Neural progenitor cell (in vitro differentiated cells): ENCODE results near the gene ANKRD11.

Experiments used
- EZH2phosphoT487 ChIP-seq: fragments of 200-600 bp; sonication (generic); IDR thresholded peaks from 2 replicates; pipeline ENCODE4 v1.6.1; 2017; ENCODE audit warnings: antibody characterized with exemption
- TF ChIP-seq, protein P1 (sequence below): fragments of 200-600 bp; sonication (generic); IDR thresholded peaks from 2 replicates; pipeline ENCODE4 v1.5.1; 2017; ENCODE audit warnings: antibody characterized with exemption, mild to moderate bottlenecking

DNA sequence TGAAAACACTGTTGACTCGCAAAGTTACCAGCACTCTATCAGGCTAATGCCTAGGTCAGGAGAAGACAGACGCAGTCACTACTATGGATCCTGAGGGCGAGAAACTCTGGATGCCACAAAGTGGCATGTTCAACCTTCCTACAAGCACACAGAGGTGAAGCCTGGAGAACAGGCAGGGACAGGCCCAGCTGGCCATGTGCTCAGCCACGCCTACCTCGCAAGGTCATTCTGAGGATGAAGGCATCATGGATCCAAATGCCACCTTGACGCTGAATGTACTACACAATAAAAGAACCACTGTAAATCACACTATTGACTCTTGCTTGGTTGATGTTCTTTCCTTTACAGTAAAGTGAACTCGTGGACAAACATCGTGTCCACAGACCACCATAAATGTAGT is 85.8 kb downstream of the ANKRD11 start:
- TF ChIP-seq, protein P1, sequence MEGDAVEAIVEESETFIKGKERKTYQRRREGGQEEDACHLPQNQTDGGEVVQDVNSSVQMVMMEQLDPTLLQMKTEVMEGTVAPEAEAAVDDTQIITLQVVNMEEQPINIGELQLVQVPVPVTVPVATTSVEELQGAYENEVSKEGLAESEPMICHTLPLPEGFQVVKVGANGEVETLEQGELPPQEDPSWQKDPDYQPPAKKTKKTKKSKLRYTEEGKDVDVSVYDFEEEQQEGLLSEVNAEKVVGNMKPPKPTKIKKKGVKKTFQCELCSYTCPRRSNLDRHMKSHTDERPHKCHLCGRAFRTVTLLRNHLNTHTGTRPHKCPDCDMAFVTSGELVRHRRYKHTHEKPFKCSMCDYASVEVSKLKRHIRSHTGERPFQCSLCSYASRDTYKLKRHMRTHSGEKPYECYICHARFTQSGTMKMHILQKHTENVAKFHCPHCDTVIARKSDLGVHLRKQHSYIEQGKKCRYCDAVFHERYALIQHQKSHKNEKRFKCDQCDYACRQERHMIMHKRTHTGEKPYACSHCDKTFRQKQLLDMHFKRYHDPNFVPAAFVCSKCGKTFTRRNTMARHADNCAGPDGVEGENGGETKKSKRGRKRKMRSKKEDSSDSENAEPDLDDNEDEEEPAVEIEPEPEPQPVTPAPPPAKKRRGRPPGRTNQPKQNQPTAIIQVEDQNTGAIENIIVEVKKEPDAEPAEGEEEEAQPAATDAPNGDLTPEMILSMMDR: no peak
- TF ChIP-seq EZH2phosphoT487: no peak
